ENCODE results near the gene ARMC6.

The ARMC6 gene

DNA sequence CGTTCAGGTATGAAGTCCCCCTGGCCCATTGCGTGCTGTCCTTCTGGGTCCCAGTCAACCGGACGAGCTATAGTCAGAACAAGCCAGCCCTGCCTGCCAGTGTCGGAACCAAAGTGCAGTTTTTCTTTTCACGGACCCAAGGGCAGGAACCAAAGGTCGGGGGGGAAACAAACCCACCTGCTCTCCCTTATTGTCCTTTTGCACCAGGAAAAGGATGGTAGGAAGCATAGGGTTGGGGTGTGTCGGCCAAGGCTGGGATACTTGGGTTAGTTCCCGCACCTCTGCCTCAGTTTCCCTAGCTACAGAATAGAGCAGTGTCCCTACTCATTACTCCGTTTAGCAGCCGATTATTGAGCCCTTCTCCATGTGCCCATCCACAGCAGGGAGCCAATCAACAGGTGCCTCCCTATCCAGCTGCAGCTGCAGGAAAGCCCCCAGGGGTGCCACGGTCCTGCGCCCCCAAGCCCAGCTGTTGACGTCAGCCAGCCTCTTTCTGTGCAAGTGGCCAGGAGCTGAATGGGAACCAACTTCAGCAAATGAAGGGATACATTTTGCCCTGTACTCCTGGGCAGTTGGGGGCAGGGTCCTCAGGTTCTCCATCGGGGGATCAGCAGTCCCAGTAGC lies 21.0 kb downstream of the ARMC6 start:
- no peak for DNase-seq (ENCODE audit: low read depth)

DNA sequence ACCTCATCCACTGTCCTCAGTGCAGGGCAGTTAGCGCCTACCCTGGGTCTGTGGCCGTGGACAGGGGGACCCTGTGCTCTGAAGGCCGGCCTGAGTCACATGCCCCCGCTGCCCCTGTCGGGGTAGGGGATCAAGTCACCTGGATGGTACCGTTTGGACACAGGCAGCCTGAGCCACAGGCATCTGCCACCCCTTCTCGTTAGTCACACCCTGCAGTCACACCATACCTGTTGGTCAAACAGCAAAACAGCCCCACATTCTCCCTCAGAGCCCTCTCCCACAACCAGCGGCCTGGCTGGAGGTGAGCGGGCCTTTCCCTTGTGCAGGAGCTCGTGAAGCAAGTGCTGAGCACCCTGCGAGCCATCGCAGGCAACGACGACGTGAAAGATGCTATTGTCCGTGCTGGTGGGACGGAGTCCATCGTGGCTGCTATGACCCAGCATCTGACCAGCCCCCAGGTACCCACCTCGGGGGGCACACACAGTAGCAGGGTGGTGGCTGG lies 21.6 kb downstream of the ARMC6 start:
- no peak for DNase-seq (ENCODE audit: low read depth)

DNA sequence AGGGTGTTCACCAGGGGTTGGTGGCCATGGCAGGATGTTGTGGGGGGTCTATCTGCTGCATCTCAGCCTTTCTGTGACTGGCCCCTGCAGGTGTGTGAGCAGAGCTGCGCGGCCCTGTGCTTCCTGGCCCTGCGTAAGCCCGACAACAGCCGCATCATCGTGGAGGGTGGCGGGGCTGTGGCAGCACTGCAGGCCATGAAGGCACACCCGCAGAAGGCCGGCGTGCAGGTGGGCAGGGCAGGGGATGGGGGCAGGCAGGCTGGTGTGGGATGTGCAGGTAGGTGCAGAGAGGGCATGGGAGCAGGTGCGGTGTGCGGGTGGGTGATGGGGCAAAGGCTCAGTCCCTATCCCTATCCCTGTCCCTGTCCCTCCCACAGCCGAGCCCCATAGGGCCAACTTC lies 22.3 kb downstream of the ARMC6 start:
- DNase-seq (ENCODE audit: low read depth): no peak

DNA sequence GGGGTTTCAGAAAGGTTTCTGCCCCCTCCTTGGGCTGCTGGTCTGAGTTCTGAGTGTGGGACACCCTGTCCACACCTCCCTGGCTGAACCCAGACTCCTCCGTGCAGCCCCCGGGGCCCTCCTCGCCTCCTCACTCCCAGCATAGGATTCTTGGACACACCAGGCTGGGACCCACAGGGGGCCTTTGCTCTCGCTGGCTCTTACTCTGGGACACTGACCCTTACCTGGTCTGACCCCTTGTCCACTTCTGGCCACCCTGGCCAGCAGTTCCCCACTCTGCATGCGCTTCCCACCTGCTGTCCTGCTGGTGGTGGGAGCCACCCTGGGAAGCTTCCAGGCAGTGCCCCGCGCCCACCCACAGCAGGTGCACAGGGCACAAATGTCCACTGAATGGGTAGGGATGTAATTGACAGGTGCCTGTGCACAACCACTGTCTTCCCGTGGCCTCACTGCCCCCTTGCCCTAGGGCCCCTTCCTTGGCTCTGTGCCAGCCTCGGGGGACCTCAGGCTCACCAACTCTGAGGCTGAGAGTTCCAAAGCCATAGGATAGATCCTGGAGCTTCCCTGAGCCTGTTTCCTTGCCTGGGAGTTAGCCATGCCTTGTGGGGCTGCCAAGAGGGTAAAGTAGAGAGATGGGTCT lies 23.4 kb downstream of the ARMC6 start:
- DNase-seq (ENCODE audit: low read depth): no peak

DNA sequence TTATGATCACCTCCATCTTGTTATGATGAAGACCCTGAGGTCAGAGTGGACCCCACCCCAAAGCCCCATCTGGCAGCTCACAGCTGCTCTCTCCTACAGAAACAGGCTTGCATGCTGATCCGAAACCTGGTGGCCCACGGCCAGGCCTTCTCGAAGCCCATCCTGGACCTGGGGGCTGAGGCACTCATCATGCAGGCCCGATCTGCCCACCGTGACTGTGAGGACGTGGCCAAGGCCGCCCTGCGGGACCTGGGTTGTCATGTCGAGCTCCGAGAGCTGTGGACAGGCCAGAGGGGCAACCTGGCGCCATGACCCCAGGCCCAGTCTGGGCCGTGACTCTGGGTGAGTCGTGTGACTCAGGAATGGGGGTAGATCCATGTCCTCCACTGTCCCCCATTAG lies 23.9 kb downstream of the ARMC6 start:
- DNase-seq (ENCODE audit: low read depth): no peak

DNA sequence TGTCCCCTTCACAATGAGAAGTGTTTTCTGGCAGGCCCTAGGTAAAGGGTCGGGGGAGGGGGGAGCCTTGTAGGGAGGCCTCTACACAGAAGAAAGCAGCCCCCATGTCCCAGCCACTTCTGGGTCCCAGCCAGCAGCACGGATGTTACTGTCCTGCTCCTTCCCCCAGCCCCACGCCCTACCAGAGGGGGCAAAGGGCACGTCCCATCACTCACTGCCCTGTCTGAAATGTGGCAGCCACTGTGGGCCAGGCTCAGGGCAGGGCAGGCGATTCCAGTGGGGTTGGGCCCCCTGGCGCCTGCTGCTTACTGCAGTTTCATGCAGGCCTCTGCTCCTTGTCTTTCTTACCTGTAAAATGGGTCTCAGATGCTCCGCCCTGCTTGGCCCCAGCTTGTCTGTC lies 24.3 kb downstream of the ARMC6 start:
- no peak for DNase-seq (ENCODE audit: low read depth)

DNA sequence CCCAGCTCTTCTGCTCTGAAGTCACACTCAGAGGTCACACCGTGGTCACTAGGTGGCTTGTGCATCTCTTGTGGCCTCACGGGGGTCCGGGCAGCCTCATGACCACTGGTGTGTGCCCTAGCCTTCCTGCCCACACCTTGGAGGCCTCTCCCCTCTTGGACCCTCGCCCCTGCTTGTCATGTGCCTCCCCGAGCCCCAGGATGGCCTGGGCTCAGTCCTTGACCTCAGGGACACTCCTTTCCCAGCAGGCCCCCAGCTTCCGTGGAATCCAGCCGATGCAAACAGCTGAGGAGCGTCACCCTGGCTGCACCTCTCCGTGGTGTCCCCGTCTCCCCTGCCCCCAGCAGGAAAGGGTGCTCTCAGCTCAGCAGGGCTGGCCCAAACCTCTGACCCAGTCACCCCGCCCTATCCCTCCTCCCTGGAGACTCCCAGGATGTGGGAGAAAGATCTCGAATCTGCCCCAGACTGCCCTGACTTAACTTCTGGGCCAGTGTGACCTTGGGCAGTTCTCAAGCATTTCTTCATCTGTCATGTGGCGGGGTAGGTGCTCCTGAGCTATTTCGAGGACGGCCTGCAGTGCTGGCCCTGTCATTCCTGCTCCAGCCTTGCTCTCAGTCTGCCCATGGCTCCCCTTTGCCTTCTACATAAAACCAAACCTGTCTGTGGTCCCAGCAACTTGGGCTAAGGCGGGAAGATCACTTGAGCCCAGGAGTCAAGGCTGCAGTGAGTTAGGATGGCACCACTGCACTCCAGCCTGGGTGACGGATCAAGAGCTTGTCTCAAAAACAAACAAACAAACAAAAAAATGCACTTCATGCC lies 25.8 kb downstream of the ARMC6 start:
- no peak for DNase-seq (ENCODE audit: low read depth)

DNA sequence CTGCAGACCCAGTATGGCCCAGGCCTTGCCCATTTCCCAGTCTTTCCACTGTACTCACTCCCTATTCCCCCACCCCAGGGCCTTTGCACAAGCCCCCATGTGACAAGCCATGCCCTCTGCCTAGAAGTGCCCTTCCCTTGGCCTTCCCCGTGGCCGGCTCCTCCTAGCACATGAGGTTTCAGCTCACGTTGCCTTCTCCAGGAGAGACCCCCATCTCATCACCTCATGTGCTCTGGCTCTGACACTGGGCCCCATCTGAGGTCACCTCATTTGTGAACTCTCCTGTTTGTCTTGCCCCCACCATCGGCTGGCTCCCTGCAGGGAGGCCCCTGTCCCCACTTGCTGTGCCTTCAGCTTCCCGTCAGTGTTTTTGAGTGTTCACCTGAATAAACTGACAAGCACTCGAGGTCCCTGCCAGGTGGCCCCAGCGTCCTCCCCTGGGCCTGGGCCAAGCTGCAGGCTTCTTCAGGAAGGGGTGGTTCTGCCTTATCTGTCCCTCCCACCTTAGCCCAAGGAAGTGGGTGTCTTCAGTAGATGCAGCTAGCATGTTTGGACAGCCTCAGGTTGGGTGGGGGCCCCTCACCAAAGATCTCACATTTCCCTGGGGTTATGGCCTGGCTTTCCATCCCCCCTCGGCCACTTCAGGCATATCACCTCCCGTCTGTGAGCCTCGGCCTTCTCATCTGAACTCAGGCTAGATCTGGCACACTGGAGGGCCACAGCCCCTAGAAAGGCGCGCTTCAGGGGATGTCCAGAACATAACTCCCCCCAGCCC lies 26.6 kb downstream of the ARMC6 start:
- no peak for DNase-seq (ENCODE audit: low read depth)

DNA sequence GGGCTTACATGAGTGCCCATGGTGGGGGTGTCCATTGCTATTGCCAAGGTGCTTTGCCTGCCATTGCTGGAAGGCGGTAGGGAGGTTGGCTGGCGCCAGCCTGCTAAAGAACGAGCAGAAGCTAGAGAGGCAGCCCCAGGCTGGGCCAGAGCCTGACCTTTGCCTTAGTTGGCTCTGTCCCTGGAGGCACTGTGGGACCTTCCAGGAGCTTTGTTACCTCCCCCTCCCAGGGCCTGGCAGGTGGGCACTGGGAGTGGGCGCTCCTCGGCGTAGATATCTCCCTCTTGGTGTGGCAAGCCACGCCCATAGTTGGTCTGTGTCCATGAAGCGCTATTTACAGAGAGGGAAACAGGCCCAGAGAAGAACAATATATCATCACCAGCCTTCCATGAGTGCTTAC lies 28.1 kb downstream of the ARMC6 start:
- no peak for DNase-seq (ENCODE audit: low read depth)

DNA sequence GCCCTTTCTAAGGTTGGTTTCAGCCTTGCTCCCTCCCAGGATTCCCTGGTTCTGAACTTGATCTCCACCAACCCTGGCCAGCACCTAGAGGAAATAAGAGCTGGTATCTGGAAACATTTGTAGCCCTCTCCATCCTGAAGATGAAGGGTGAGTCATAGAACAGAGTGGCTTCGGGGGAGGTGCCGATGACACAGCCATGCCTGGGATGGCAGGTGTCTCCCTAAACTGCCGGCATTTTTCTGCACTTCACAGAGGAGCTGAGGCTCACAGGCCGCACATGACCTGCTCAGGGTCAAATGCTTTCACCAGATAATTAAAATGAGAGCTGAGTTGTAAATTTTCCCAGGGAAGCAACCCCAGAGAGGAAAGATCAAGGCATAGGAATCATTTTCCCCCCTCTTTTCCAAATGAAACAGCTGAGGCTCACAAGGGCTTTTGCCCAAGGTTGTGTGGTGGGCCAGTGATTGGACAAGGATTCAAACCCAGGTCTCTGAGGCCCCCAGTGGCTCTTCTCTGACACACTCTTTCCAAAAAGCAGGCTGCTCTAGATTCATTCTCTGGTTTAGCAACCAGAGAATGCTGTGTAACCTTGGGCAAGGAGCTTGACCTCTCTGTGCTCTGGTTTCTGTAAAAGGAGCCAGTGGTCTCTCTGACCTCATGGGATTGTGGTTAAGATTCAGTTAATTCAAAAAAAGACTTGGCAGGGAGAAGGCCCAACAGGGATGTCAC lies 29.2 kb downstream of the ARMC6 start:
- DNase-seq (ENCODE audit: low read depth): no peak

DNA sequence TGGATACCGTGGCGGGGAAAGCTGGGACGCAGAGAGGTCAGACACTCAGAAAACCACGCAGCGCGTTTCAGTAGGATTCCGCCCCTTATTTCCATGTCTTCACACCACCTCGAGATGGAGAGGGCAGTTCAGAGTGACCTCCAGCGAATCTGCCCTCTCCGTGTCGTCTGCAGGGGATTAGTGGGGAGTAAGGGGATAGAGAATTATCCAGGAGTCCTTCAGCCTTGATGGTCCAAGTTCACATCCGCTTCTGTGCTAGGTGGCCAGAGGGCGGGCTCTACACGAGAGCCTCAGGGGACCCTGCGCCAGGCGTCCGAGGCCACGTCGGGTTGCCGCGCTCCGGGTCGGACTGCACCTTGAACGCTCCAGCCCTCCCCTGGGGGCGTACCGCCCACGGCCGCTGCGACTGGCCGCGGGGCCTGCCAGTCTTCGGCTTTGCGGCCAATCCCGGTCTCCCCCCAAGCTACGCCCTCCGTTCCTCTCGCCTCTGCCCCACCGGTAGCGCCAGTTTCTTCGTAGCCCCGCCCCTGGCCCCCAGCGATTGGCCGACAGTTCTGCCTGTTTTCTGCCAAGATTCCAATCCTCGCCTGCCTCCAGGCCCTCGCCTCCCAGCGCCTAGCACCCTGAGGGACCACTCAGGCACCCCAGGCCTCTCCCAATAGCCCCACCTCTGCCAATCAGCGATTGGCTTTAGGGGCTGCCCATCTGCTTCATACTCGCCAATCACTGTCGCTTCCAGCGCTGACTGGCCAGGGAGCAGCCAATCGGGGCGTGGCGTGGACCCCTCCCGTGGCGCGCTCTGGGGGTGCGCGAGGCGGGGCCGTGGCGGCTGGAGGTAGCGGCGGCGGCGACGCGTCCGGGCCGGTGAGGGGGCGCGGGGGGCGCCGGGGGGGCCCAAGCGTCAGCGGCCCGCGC lies 30.0 kb downstream of the ARMC6 start, which contains the start of gene SLC25A42:
SLC25A42 (plus strand) TSS at position 812 of the 915 bp plus-strand sequence. CDS start 32,131 bp downstream, outside the sequence.
- DNase-seq (ENCODE audit: low read depth): peak; percentile 99

DNA sequence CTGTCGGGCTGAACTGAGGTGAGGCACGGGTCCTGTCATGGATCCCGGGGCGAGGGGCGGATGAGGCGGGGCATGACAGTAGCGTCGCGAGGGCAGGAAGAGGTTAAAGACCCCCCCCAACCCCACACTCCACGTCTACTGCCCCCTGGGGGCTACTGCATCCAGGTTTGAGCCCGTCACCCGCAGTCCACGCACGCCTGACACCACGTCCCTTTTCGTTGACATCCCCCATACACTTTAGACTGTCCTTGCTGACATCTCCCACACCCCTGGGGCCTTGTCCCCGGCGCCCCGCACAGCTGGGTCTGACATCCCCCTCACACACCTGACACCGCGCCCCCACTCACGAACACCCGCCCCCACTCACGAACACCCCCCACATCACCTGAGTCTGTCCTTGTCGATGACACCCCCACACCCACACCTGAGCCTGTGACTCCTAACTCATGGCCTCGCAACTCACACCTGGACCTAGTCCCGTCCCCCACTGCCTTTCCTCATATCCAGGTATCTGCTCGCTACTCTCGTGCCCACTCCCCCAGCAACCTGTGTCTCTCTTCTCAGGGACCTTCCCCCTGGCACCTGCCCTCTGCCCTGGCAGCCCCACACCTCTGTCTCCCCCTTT lies 30.8 kb downstream of the ARMC6 start:
- DNase-seq (ENCODE audit: low read depth): no peak

DNA sequence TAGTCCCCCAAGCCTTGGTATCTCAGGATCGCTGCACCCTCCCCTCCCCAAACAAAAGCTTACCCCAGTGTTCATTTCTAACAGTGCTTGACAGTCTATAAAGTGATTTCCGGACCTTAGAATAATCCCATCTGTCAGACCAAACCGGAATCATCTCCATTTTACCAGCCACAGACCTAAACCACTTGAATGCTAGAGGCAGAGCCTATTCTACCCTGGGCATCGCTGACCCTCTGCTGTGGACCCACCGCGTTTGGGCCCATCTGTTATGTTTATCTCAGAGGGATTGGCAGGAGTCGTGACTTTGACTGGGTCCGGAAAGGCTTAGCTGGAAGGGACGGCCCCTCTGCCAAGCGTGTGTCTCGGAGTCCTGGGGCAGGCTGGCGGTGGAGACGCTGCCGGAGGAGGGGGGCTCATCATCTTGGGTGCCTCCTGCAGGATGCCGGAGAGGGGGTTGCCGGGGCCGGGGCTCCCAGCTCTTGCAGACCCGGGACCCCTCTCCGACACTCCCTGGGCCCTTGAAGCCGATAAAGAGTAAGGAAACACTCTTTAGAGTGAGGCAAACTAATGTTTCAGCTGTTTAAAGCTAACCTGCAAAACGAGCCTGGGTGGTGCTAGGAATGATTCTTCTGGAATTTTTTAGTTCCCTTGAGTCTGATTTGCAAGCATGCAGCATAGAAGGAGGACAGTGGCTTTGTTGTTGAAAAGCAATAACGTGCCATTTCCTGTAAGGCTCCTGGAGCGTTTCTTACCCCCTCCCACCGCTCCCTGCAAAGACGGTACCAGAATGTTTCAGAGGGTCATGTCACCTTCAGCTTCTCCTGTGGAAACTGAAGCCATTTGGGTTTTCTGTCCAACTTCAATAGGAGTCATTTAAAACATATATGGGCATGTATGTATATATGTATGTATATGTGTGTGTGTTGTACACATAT lies 31.7 kb downstream of the ARMC6 start:
- no peak for DNase-seq (ENCODE audit: low read depth)

DNA sequence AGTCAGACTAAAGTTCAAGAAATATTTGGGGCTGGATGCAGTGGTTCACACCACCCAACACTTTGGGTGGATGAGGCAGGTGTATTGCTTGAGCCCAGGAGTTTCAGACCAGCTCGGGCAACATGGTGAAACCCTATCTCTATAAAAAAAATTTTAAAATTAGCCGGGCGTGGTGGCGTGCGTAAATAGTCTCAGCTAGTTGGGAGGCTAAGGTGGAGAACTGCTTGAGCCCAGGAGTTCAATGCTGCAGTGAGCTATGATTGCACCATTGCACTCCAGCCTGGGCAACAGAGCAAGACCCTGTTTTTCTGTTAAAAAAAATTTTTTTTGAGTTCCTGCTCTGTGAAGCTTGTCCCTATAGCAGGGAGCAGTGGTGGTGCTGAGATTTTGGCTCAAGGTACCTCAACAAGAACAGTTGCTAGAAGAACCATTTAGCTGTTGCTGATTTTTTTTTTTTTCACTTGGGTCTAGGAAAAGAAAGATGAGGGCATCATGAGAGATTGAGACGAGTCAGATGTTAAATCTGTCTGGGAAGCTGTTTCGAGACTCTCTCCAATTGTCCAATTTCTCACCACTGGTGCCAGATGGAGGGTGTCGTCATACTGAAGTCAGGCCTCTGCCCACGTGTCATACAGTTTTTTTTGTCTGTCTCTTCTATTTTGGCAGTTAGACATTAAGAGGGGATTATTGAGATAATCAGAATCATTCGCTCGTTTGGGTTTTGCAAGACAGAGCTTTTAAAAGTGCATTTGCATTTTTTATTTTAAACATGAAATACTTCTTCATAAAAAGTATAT lies 34.1 kb downstream of the ARMC6 start:
- no peak for DNase-seq (ENCODE audit: low read depth)

DNA sequence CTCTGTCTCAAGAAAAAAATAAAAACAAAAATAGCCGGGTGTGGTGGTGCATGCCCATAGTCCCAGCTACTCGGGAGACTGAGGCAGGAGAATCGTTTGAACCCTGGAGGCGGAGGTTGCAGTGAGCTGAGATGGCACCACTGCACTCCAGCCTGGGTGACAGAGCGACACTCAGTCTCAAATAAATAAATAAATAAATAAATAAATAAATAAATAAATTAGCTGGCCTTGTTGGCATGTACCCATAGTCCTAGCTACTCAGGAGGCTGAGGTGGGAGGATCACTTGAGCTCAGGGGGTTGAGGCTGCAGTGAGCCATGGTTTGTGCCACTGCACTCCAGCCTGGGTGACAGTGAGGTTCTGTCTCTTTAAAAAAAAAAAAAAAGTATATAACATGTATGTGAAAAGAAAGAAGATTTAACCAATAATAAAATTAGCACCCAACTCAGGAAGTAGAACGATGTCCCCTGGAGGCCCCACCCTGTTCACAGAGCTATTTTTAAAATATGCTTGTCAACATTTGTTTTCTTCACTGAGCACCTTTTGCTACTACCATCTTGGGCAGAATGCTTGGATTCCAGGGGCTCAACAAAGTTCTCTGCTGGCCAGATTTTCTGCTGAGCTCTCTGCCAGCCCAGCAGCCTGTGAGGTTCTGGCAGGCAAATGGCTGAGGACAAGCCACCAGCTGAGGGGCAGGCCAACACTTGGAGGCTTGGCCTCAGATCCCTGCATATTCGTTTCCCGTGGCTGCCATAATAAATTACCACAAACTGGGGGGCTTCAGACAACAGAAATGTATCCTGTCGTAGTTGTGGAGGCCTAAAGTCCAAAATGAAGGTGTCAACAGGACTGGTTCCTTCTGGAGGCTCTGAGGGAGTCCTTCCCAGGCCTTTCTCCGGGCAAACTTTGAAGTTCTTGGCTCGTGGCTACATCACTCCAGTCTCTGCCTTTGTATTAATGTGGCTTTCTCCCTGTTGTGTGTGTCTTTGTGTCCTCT lies 35.6 kb downstream of the ARMC6 start:
- DNase-seq (ENCODE audit: low read depth): no peak

DNA sequence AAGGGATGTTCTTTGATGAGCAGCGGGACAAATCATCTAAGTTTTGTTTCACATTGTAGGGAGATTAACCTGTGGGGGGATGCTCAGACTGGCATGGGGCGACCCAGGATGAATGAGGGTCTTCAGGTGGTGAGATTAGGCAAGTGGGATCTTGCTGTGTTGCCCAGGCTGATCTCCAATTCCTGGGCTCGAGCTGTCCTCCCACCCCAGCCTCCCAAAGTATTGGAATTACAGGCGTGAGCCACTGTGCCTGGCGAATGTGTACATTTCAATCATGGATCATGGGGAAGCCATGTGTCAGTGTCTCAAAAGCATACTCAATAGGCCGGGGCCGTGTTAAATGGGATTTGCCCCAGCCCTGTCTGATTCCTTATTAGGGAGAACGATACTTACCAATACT lies 38.5 kb downstream of the ARMC6 start:
- DNase-seq (ENCODE audit: low read depth): no peak

Measured in T follicular helper cell (primary cell).